Ammon's horn (tissue), 1 donor: ENCODE measurements around the gene TMEM145.

Experiments
- DNase-seq: peaks from one replicate; pipeline ENCODE4 v3.0.0-alpha.2; 2016; ENCODE audit warnings: low spot score

Gene TMEM145

DNA sequence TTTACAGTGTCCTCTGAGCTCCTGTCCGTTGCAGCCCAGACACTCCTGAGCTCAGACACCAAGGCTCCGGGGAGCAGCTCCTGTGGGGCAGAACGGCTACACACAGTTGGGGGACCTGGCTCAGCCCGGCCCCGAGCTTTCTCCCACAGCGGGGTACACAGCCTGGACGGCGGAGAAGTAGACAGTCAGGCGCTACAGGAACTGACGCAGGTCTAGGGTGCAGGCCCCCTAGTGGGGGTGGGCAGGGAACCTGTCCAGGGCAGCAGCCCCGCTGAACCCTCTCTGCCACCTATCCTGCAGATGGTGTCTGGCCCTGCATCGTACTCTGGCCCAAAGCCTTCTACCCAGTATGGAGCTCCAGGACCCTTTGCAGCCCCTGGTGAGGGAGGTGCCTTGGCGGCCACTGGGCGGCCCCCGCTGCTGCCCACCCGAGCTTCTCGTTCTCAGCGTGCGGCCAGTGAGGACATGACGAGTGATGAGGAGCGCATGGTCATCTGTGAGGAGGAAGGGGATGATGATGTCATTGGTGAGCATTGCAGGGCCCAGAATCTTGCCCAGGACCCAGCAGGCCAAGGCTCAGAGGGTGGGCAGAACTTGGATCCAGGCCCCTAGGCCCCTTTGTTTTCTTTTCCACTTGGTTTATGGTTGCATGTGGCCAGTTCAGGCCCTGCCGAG is 24.1 kb upstream of the TMEM145 start:
- DNase-seq = no peak

DNA sequence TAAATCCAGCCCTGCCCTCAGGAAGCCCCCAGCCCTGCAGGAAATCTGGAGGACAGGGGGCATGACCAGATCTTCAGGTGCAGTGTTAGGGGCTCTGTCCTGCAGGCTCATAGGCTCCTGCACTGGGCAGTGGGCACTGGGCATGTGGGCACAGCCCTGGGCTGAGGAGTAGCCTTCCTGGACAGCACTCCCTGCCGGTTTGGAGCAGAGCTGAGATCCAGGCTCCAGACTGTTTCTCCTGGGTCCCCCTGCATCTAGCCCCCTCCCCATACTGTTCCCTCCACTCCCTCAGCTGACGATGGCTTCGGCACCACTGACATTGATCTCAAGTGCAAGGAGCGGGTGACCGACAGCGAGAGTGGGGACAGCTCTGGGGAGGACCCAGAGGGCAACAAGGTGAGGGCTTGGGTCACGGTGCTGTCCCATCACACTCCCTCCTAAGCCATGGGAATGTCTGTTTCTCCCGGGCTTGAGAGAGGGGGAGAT is 23.5 kb upstream of the TMEM145 start:
- no peak for DNase-seq

DNA sequence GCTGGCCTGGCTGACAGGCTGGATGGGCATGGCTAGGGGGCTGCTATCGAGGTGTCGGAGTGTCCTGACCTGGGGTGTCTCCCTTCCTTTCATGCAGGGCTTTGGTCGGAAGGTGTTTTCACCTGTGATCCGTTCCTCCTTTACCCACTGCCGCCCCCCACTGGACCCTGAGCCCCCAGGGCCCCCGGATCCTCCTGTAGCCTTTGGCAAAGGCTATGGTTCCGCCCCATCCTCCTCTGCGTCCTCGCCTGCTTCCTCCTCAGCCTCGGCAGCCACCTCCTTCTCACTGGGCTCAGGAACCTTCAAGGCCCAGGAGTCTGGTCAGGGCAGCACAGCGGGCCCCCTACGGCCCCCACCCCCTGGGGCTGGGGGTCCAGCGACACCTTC is 23.0 kb upstream of the TMEM145 start:
- no peak for DNase-seq

DNA sequence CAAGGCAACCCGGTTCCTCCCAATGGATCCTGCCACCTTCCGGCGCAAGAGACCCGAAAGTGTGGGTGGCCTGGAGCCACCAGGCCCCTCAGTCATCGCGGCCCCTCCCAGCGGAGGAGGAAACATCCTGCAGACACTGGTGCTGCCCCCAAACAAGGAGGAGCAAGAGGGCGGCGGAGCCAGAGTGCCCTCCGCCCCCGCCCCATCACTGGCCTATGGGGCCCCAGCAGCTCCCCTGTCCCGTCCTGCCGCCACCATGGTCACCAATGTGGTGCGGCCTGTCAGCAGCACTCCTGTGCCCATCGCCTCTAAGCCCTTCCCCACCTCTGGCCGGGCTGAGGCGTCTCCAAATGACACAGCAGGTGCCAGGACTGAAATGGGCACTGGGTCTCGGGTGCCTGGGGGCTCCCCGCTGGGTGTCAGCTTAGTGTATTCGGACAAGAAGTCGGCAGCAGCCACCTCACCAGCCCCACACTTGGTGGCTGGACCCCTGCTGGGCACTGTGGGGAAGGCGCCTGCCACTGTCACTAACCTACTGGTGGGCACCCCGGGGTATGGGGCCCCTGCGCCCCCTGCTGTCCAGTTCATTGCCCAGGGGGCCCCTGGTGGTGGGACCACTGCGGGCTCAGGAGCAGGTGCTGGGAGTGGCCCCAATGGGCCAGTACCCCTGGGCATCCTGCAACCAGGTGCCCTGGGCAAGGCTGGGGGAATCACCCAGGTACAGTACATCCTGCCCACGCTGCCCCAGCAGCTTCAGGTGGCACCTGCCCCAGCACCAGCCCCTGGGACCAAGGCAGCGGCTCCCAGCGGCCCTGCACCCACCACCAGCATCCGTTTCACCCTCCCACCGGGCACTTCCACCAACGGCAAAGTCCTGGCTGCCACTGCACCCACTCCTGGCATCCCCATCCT is 22.3 kb upstream of the TMEM145 start:
- no peak for DNase-seq

DNA sequence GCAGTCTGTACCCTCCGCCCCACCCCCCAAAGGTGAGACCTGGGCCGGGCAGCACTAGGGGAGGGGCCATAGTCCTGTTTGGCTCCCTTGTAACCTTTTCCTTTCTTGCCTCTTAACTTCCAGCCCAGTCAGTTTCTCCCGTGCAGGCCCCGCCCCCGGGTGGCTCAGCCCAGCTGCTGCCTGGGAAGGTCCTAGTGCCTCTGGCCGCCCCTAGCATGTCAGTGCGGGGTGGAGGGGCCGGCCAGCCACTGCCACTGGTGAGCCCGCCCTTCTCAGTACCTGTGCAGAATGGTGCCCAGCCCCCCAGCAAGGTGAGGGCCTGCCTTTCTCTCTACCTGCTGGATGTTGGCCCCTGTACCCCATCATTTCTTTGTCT is 21.7 kb upstream of the TMEM145 start:
- DNase-seq = no peak

DNA sequence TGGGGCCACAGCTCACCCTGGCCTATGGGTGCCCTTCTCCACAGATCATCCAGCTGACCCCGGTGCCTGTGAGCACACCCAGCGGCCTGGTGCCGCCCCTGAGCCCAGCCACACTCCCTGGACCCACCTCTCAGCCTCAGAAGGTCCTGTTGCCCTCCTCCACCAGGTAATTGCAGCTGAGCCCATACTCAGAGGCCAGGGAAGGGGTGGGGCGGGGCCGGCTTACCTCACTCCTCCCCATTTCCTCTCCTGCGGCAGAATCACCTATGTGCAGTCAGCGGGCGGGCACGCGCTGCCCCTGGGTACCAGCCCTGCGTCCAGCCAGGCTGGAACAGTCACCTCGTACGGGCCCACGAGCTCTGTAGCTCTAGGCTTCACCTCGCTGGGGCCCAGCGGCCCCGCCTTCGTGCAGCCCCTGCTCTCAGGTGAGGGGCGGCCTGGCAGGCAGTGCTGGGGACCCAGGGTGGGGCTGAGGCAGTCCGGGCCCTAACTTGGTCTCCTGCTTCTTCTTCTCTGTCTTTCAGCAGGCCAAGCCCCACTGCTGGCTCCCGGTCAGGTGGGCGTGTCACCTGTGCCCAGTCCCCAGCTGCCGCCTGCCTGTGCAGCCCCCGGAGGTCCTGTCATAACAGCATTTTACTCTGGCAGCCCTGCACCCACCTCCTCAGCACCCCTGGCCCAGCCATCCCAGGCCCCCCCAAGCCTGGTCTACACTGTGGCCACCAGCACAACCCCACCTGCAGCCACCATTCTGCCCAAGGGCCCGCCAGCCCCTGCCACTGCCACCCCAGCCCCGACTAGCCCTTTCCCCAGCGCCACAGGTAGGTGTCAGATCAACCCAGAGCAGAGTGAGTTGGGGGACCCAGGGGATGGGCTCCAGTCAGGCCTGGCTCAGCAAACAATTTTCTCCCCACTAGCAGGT is 20.8 kb upstream of the TMEM145 start:
- no peak for DNase-seq

DNA sequence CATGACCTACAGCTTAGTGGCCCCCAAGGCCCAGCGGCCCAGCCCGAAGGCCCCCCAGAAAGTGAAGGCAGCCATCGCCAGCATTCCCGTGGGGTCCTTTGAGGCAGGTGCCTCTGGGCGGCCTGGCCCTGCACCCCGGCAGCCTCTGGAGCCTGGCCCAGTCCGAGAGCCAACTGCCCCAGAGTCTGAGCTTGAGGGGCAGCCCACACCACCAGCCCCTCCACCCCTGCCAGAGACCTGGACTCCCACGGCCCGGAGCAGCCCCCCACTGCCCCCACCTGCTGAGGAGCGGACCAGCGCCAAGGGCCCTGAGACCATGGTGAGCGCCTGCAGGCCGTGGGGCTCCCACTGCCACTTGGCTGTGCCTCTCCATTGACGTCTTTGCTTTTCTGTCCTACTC is 20.1 kb upstream of the TMEM145 start:
- DNase-seq = no peak

DNA sequence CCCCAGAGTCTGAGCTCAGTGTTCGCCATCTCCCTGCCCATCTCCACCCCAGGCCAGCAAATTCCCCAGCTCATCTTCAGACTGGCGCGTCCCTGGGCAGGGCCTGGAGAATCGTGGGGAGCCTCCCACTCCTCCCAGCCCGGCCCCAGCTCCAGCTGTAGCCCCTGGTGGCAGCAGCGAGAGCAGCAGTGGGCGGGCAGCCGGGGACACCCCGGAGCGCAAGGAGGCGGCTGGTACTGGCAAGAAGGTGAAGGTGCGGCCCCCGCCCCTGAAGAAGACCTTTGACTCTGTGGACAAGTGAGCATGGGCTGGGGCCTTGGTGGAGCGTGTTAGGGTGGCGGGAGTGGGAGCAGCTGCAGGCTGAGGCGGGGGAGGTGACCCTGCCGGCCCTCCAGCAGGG is 19.6 kb upstream of the TMEM145 start:
- DNase-seq = no peak

DNA sequence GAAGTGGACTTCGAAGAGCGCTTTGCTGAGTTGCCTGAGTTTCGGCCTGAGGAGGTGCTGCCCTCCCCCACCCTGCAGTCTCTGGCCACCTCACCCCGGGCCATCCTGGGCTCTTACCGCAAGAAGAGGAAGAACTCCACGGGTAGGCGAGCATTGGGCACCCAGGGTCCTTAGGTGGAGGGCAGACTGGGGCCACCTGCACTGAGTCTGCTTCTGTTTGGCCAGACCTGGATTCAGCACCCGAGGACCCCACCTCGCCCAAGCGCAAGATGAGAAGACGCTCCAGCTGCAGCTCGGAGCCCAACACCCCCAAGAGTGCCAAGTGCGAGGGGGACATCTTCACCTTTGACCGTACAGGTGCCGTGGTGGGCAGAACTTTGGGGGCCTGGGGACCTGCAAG is 19.2 kb upstream of the TMEM145 start:
- DNase-seq = no peak

DNA sequence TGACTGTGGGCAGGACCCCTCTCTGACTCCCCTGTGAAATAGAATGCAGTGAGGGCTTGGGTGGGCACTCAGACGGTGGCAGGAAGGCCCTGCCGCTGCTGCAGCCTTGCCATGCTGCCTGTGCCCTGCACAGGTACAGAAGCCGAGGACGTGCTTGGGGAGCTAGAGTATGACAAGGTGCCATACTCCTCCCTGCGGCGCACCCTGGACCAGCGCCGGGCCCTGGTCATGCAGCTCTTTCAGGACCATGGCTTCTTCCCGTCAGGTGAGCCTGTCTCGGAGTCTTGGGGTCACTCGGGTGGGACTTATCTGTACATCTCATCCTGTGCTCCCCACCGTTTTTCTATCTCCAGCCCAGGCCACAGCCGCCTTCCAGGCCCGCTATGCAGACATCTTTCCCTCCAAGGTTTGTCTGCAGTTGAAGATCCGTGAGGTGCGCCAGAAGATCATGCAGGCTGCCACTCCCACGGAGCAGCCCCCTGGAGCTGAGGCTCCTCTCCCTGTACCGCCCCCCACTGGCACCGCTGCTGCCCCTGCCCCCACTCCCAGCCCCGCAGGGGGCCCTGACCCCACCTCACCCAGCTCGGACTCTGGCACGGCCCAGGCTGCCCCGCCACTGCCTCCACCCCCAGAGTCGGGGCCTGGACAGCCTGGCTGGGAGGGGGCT is 18.5 kb upstream of the TMEM145 start:
- DNase-seq = no peak

DNA sequence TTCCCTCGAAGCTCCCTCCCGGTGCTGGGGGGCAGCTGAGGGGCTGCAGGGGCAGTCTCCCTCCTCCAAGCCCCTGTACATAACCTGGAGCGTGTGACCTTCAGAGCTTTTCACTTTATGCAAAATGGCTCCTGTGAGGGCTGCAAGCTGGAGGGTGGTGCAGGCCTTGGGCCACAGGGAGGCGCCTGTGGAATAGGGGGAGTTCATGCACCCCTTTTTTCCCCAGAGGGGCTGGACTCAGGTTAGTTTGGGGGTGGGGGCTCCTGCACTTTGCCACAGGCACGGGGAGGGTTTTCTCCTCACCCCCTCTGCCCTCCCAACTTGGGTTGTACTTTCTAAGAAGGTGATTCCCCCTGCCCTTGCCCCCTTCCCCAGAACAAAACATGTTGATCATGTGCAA is 17.8 kb upstream of the TMEM145 start:
- DNase-seq = no peak

DNA sequence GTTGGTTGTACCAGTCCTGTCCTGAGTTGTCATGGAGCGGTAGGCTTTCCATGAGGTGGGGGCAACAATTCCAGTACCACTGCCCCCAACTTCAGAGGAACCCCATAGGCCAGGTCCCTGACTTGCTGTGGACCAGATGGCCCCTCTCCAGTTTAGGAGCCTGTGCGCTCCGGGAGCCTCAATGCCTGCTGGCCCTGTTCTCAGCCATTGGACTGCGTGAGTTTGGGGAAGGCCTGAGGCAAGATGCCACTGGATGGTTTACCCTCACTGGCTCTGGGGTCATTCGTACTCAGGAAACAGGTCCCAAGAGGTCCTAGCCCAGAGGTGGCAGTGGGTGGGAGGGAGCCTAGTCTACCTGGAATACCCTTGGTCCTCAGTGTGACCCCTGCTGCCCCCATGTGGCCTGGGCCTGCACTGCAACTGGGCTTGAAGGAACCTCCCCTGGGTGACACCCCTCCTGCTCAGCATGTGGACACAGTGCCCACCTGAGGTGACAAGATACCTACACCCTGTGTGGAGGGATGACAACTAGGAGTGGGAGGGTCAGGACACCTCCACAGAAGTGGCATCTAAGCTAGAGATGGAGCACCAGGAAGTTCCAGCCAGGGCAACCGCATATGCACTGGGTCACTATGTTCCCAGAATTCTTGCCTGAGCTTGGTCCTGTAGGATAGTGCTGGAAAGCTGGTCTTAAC is 17.1 kb upstream of the TMEM145 start:
- peak; percentile 85 for DNase-seq

DNA sequence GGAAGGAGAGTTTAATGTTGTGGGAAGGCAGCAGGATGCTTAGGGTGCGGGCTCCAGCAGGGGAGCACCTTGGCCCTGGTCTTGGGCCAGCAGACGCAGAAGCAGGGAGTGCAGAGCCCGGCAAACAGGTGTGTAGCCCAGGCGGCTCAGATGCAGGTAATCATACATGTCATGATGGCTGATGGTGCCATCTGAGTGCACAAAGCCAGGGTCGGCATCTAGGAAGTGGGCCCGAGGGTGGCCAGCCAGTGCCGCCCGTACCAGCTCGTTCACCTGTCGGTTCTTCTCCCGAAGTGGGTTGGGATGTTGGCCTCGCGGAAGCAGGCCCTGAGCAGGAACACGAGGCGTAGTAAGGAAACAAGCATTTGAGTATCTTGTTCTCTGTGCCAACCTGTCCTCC is 16.1 kb upstream of the TMEM145 start:
- no peak for DNase-seq

DNA sequence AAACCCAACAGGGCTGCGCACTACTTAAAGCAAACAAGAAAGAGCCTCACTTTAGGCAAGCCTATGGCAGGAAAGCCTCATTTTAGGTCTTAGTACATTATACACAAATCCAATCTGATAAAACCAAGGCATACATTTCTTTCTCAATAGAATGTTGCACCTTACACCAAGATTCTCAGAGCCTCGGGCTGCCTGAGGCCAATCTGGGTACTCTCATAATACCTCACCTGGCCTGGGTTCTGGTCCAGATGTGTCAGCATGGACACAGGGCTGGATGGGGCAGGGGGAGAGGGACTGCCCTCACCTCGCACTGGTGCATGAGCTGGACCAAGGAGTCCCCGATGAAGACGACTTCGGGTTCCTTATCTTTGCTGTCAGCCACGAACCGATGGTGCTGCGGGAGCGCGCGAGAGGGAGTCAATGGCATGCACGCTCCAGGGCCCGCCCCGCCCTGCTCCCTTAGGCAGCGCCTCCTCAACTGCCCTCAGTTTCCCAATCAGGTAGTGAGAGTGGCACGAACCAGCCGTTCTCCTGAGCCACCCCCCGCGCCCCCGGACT is 11.4 kb upstream of the TMEM145 start, which contains the start of gene PRR19:
TSS of gene PRR19 (plus strand) at position 487 of the 558 bp plus-strand sequence. CDS start 7,453 bp downstream, outside the sequence.
- no peak for DNase-seq

DNA sequence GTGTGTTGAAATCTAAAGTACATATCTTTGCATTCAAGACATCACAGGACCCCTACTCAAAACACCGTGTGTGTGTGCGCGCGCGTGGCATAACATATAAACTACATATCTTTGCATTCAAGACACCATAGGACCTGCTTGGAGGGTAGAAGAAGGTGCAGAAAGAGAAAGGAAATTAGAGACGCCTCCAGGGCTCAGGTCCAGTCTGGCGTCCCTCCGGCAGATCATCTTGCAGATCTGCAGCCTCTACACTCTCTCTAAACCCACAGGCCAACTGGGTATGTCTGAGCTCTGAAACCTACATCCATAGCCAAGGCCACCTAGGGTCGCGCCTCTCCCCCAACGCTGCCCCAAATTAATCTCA is 10.0 kb upstream of the TMEM145 start:
- no peak for DNase-seq

DNA sequence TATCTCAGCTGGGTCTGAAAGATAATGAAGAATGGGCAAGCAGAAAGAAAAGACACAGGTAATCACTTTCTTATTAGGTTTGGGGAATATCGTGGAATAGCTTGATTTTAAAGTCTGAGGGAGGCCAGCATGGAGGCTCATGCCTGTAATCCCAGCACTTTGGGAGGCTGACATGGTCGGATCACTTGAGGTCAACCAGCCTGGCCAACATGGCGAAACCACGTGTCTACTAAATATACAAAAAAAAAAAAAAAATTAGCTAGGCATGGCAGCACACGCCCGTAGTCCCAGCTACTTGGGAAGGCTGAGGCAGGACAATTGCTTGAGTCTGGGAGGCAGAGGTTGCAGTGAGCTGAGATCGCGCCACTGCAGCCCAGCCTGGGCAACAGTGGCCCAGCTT is 9.2 kb upstream of the TMEM145 start:
- no peak for DNase-seq

DNA sequence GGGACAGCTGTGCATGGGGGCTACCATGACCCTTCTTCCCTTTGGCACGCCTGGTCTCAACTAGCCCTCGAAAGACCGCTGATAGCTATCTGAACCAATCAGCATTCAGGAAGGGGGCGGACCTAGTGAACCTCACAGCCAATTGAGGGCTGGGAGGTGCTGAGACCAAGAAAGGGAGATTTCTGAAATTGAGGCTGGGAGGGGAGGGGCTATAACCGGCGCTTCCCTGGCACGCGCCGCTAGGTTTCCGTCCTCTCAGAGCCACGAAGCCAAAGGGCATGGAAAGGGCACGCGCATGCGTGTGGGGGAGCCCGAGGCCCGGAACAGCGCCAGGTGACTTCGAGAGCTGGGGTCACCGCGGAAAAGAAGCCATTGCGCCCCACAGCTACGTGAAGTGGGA is 6.5 kb upstream of the TMEM145 start:
- DNase-seq = no peak

DNA sequence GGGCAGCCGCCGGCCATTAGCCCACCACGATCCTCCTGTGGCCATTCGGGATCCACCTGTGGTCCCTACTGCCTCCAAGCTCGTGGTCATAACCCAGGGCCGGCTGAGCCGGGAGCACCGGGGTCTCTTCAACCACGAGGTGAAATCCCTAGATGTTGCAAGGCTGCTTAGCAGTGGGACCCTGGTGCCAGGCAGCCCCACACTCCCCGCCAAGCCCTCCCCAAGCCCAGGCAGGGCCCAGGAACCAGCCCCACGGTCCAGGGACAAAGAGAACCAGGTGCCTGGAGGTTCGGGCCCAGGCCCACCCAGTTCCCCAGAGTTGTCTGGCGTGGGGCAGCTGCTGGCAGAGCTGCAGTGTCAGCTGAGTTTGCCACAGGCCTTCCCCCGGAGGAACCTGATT is 3.4 kb upstream of the TMEM145 start:
- no peak for DNase-seq

DNA sequence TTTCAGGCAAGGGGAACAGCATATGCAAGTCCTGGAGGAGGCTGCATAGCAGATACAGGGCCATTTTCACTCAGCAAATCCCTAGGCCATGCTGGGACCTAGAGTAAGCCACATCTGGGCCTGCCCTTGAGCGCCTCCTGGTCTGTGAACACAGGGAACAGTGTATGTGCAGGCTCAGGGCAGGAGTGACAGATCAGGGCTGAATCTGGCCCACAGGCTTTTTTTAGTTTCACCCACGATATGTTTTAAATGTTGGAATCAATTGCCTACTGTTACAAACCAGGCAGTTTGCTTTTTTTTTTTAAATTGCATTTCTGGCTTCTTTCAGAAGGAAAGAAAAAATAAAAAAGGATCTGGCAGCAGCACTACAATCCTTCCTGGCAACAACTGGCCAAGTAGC is 1.5 kb upstream of the TMEM145 start:
- no peak for DNase-seq

DNA sequence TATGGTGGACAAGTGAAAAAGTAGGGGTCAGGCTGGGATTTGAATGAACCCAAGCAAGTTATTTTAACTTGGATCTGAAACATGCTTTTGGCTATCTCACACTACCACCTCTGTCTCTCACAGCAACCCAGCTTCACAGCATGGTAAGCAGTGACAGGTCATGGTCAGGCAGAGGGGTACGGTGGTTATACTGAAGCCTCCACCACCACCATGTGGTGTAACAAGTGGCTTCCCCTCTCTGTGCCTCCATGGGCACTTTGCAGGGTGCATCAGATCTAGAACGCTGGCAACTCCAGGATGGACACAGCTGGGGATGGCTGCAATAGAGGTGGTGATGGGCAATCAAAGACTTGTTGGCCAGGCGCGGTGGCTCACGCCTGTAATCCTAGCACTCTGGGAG is 739 bp upstream of the TMEM145 start:
- DNase-seq = no peak
